Nephron progenitor cell (in vitro differentiated cells): ENCODE data around the gene CD200R1L.

Experiments
- DNase-seq: peaks from one replicate; pipeline ENCODE4 v3.0.0; 2021
- H3K27ac Mint-ChIP-seq: 2 replicates; pipeline ENCODE4 v1.8.0; 2021; ENCODE audit warnings: mild to moderate bottlenecking, moderate library complexity, mixed read lengths
- H3K27me3 Mint-ChIP-seq: 2 replicates; pipeline ENCODE4 v1.8.0; 2021; ENCODE audit warnings: mild to moderate bottlenecking, low read depth, mixed read lengths; ENCODE audit not compliant: poor library complexity
- H3K36me3 Mint-ChIP-seq: 2 replicates; pipeline ENCODE4 v1.8.0; 2021; ENCODE audit warnings: low read depth, mixed read lengths
- H3K4me1 Mint-ChIP-seq: 2 replicates; pipeline ENCODE4 v1.8.0; 2021; ENCODE audit warnings: mixed read lengths
- H3K4me3 Mint-ChIP-seq: 2 replicates; pipeline ENCODE4 v1.8.0; 2021; ENCODE audit warnings: mild to moderate bottlenecking, moderate library complexity, mixed read lengths
- H3K9me3 Mint-ChIP-seq: 2 replicates; pipeline ENCODE4 v1.8.0; 2021; ENCODE audit warnings: mild to moderate bottlenecking, moderate library complexity, mixed read lengths
- TF ChIP-seq, protein P1 (sequence below): fragments of 200-600 bp; sonication (generic); IDR thresholded peaks from 2 replicates; pipeline ENCODE4 v1.5.0; 2021; ENCODE audit warnings: antibody characterized with exemption

The CD200R1L gene

DNA sequence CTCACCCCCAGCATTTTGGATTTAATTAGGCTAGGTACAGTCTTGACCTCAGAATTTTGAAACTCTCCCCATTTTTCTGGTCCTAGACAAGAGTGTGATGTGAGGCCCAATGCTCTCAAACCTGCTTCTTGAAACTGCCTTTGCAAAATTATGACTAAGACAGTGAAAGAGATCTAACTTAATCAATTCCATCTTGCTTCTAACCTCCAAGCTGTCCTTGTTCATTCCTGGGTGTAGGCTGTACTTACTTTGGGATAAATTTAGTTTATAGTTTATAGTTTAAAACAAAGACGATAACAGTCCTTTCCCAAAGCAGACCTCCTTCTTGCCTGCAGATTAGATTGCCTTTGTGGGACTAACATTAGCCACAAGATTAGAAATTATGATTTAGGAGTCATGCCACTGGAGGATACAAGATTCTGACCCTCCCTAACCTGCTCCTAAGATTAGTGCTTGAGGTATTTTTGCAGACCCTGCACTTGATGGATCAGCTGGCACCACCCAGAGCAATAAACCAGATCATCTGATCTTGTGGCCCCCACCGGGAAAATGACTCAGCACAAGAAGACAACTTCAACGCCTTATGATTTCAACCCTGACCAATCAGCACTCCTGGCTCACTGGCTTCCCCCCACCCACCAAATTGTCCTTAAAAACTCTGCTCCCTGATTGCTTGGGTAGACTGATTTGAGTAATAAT lies 59.6 kb downstream of the CD200R1L start:
- H3K4me1 Mint-ChIP-seq = no peaks in the 10 kb centered on the region
- TF ChIP-seq, protein P1, sequence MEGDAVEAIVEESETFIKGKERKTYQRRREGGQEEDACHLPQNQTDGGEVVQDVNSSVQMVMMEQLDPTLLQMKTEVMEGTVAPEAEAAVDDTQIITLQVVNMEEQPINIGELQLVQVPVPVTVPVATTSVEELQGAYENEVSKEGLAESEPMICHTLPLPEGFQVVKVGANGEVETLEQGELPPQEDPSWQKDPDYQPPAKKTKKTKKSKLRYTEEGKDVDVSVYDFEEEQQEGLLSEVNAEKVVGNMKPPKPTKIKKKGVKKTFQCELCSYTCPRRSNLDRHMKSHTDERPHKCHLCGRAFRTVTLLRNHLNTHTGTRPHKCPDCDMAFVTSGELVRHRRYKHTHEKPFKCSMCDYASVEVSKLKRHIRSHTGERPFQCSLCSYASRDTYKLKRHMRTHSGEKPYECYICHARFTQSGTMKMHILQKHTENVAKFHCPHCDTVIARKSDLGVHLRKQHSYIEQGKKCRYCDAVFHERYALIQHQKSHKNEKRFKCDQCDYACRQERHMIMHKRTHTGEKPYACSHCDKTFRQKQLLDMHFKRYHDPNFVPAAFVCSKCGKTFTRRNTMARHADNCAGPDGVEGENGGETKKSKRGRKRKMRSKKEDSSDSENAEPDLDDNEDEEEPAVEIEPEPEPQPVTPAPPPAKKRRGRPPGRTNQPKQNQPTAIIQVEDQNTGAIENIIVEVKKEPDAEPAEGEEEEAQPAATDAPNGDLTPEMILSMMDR = no peak
- H3K36me3 Mint-ChIP-seq = no peaks in the 10 kb centered on the region

DNA sequence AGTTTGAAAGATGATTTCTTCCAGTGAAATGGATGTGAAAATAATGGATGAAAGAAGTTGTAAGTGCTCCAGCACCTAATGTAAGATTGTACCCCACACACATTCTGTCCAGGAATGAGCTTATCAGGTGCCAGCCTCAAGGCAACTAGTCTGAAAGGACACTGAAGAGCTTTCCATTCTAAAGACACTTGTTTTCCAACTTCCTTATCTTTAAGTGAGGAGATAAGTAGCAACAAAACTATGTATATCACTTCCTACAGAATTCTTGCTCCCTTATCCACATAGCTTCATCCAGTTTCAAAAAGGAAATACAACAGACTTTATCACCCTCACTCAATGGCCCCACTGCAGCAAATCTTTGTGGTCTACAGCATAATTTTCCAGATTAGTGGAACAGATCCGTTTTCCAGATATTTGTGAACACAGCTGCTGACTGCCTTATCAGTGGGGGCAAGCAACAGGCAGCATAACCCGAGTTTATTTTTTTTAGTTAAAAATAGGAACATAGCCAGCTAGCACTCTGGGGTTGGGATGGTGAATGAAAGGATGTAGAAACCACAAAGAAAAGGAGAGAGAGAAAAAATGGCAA lies 60.6 kb downstream of the CD200R1L start:
- H3K27me3 Mint-ChIP-seq = no peaks in the 10 kb centered on the region
- DNase-seq = no peak
- H3K4me1 Mint-ChIP-seq = no peaks in the 10 kb centered on the region
- peaks cover 18% of the 10 kb centered on the region for H3K9me3 Mint-ChIP-seq
- no peaks in the 10 kb centered on the region for H3K36me3 Mint-ChIP-seq
- TF ChIP-seq, protein P1 = no peak
- no peak overlapping the region for H3K4me3 Mint-ChIP-seq
- no peak overlapping the region for H3K27ac Mint-ChIP-seq

More for the DNA sequence above, 59.6 kb downstream of the CD200R1L start:
- H3K27me3 Mint-ChIP-seq = no peaks in the 10 kb centered on the region
- H3K4me3 Mint-ChIP-seq = no peak overlapping the region
- no peak for DNase-seq
- H3K9me3 Mint-ChIP-seq = peaks cover 18% of the 10 kb centered on the region
- H3K27ac Mint-ChIP-seq = no peak overlapping the region

DNA sequence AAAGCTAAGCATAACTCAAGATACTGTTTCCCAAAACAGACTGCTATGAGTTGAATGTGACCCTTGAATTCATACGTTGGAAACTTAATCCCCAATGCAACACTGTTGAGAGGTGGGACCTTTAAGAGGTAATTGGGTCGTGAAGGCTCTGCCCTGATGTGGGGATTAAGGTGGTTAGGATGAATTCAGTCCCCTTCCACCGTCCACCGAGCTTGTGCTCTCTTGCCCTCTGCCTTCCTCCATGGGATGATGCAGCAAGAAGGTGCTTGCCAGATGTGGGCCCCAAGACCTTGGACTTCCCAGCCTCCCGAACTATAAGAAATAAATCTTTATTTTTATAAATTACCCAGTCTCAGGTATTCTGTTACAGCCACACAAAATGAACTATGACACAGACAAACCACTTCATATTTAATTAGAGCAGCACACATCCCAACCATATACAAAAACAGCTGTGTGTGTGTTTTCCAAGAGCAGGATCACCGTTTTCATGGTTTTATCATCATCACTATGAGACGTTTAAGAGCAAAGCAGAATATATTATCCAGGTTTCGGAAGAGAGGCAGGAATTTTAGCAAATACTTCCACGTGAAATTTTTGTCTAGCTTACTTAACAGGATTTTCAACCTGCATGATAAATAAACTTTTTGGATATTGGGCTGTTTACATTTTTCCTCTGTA lies 61.2 kb downstream of the CD200R1L start:
- no peak for DNase-seq
- Mint-ChIP-seq H3K27ac (no peak overlapping the region), H3K4me1 (no peaks in the 10 kb centered on the region), H3K36me3 (no peaks in the 10 kb centered on the region), H3K9me3 (peaks cover 18% of the 10 kb centered on the region), H3K27me3 (no peaks in the 10 kb centered on the region), H3K4me3 (no peak overlapping the region)
- TF ChIP-seq, protein P1 = no peak

DNA sequence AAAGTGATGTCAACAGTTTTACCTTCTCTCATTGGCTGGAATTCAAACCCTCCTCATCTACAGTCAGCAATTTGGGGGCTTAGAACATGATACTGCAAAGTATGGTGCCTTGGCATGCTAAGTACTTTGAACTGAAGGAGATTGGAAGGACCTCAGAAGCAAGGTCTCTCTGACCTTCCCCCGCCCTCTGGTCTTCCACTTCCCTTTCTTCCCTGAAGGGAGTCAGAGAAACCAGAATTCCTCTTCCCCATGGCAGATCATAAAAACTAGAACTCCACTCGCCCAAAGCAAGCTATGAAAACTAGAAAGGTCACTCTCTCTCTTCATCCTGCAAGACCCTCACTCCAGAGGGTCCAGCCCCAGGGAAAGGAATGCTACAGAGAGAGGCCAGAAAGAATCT lies 64.2 kb downstream of the CD200R1L start:
- Mint-ChIP-seq H3K4me1 (no peaks in the 10 kb centered on the region), H3K27me3 (peaks cover 8% of the 10 kb centered on the region), H3K4me3 (no peak overlapping the region), H3K9me3 (peaks cover 4% of the 10 kb centered on the region), H3K27ac (no peak overlapping the region), H3K36me3 (no peaks in the 10 kb centered on the region)
- DNase-seq = no peak
- TF ChIP-seq, protein P1 = no peak

DNA sequence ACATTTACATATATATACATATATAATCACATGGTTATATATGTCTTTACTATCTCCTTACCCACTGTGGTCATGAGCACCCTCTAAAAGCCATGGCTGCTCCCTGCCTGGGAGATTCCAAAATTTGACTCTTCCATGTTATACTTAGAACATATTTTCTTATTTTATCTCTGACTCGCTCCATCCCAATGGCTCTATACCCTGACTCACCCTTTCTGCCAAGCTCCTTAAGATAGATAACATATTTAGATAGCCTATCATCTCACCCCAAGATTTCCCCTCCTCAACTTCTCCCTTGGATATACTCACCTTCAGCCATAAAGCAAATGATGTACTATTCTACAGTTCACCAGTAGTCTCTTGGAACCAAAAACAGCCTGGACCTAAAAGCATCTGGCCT lies 65.1 kb downstream of the CD200R1L start:
- TF ChIP-seq, protein P1 = no peak
- H3K9me3 Mint-ChIP-seq = no peaks in the 10 kb centered on the region
- no peaks in the 10 kb centered on the region for H3K36me3 Mint-ChIP-seq
- no peak overlapping the region for H3K27ac Mint-ChIP-seq
- no peaks in the 10 kb centered on the region for H3K4me1 Mint-ChIP-seq
- H3K4me3 Mint-ChIP-seq = no peak overlapping the region
- H3K27me3 Mint-ChIP-seq = peaks cover 13% of the 10 kb centered on the region
- no peak for DNase-seq
